HEK293T (cell line): ENCODE results near the gene OPALIN.

Experiments
- ARNT ChIP-seq: fragments of 450-650 bp; IDR thresholded peaks from 2 replicates; pipeline ENCODE4 v1.6.1; 2017; ENCODE audit warnings: mild to moderate bottlenecking
- BHLHE40 ChIP-seq: fragments of 450-650 bp; IDR thresholded peaks from 2 replicates; pipeline ENCODE4 v1.6.1; 2016; ENCODE audit warnings: mild to moderate bottlenecking, moderate library complexity, borderline replicate concordance
- CTBP1 ChIP-seq: fragments of 450-650 bp; IDR thresholded peaks from 2 replicates; pipeline ENCODE4 v1.6.1; 2016; ENCODE audit warnings: borderline replicate concordance
- FOXK2 ChIP-seq: fragments of 450-650 bp; IDR thresholded peaks from 2 replicates; pipeline ENCODE4 v1.6.1; 2016; ENCODE audit warnings: mild to moderate bottlenecking
- FOXM1 ChIP-seq: fragments of 450-650 bp; IDR thresholded peaks from 2 replicates; pipeline ENCODE4 v1.6.1; 2017; ENCODE audit warnings: mild to moderate bottlenecking, borderline replicate concordance
- HDGF ChIP-seq: fragments of 450-650 bp; IDR thresholded peaks from 2 replicates; pipeline ENCODE4 v1.6.1; 2017; ENCODE audit warnings: antibody characterized with exemption, borderline replicate concordance
- L3MBTL2 ChIP-seq: fragments of 450-650 bp; conservative IDR thresholded peaks from 2 replicates; pipeline ENCODE4 v1.6.1; 2016; ENCODE audit warnings: mild to moderate bottlenecking
- NFRKB ChIP-seq: fragments of 450-650 bp; IDR thresholded peaks from 2 replicates; pipeline ENCODE4 v1.6.1; 2016; ENCODE audit warnings: mild to moderate bottlenecking, moderate library complexity
- PKNOX1 ChIP-seq: fragments of 450-650 bp; IDR thresholded peaks from 2 replicates; pipeline ENCODE4 v1.6.1; 2016
- SP1 ChIP-seq: fragments of 450-650 bp; IDR thresholded peaks from 2 replicates; pipeline ENCODE4 v1.6.1; 2017
- TARDBP ChIP-seq: fragments of 450-650 bp; IDR thresholded peaks from 2 replicates; pipeline ENCODE4 v1.6.1; 2016
- ZNF384 ChIP-seq: fragments of 450-650 bp; IDR thresholded peaks from 2 replicates; pipeline ENCODE4 v1.6.1; 2016

- TF ChIP-seq BHLHE40, result no peak
- no peak for TF ChIP-seq FOXM1
- no peak for TF ChIP-seq SP1
- TF ChIP-seq L3MBTL2, result no peak
- no peak for TF ChIP-seq FOXK2
- no peak for TF ChIP-seq ARNT
- no peak for TF ChIP-seq TARDBP
- no peak for TF ChIP-seq PKNOX1
- no peak for TF ChIP-seq ZNF384
- no peak for TF ChIP-seq NFRKB
- no peak for TF ChIP-seq HDGF
- no peak for TF ChIP-seq CTBP1
Observed at GRCh38 chr10:96305019-96305418, 53.8 kb downstream of the OPALIN start.
